K562 (cell line): ENCODE results near the gene LCP2. TPM values are rescaled to one million over a fixed set of nuclear protein-coding genes. Genes with fewer than 3 reads are reported as not detected.

ENCODE experiments used
- AFF4 ChIP-seq: sonication (generic); formaldehyde crosslinking; IDR thresholded peaks from 2 replicates; pipeline ENCODE4 v1.8.0; 2023; ENCODE audit warnings: mild to moderate bottlenecking, missing genetic modification reagents
- GABPA ChIP-seq: fragments of 200-800 bp; sonication (Bioruptor generic); conservative IDR thresholded peaks from 2 replicates; pipeline ENCODE4 v1.6.1; 2016; ENCODE audit warnings: low read depth, missing genetic modification characterization, missing compliant biosample characterization
- GATA2 ChIP-seq: sonication (generic); formaldehyde crosslinking; IDR thresholded peaks from 2 replicates; pipeline ENCODE4 v1.4.0; 2020; ENCODE audit warnings: mild to moderate bottlenecking, missing genetic modification reagents
- GTF2E2 ChIP-seq: fragments of 200-800 bp; sonication (Bioruptor generic); IDR thresholded peaks from 2 replicates; pipeline ENCODE4 v1.6.1; 2016; ENCODE audit warnings: missing genetic modification characterization, missing compliant biosample characterization
- L3MBTL2 ChIP-seq: fragments of 450-650 bp; IDR thresholded peaks from 2 replicates; pipeline ENCODE4 v1.6.1; 2016; ENCODE audit warnings: mild to moderate bottlenecking, moderate library complexity
- NFE2 ChIP-seq: IDR thresholded peaks from 2 replicates; pipeline ENCODE4 v1.6.1; 2014; ENCODE audit warnings: antibody characterized with exemption, low read depth
- NR1H2 ChIP-seq: sonication (generic); formaldehyde crosslinking; IDR thresholded peaks from 2 replicates; pipeline ENCODE4 v1.4.0; 2020; ENCODE audit warnings: mild to moderate bottlenecking, missing genetic modification reagents
- NR2C2 ChIP-seq, 2 experiments: fragments of 200-800 bp in 1 of 2; sonication (Bioruptor generic) in 1 of 2; sonication (generic) in 1 of 2; formaldehyde crosslinking in 1 of 2; IDR thresholded peaks; 2 replicates each; pipeline versions ENCODE4 v1.6.1 to v1.8.0; 2016 to 2022; ENCODE audit warnings: mild to moderate bottlenecking in 1 of 2, missing compliant biosample characterization in 1 of 2, missing genetic modification characterization in 1 of 2, missing genetic modification reagents in 1 of 2
- POLR2H ChIP-seq: IDR thresholded peaks from 2 replicates; pipeline ENCODE4 v1.6.1; 2016; ENCODE audit warnings: missing genetic modification characterization, low read depth, mild to moderate bottlenecking, control low read depth, missing compliant biosample characterization, moderate library complexity
- RBM25 ChIP-seq: fragments of 200-400 bp; formaldehyde crosslinking; IDR thresholded peaks from 2 replicates; pipeline ENCODE4 v1.6.1; 2018; ENCODE audit warnings: low read length, low read depth, moderate library complexity; ENCODE audit not compliant: severe bottlenecking
- SPI1 ChIP-seq: IDR thresholded peaks from 2 replicates; pipeline ENCODE4 v1.6.1; 2011; ENCODE audit warnings: low read depth, low read length, control low read depth, borderline replicate concordance
- polyA plus RNA-seq, 8 experiments: library from polyadenylated mRNA; depleted of rRNA in 4 of 8; stranded (reverse) in 5 of 8; unstranded in 3 of 8; fragments of >200 nt; fragmentation: Nextera tagmentation in 2 of 8; fragmentation: Illumina TruSeq in 1 of 8; extraction: Ambion mirVana in 2 of 8; extraction: Trizol in 1 of 8; gene quantifications; 2 replicates each; pipeline versions ENCODE4 v1.2.1 to v1.2.3, GENCODE V29; 2011 to 2014; ENCODE audit warnings: inconsistent platforms in 1 of 8, missing spikeins in 1 of 8
- total RNA-seq, 7 experiments: library from RNA; depleted of rRNA in 6 of 7; stranded (reverse); fragments of >200 nt in 6 of 7; fragmentation: Illumina TruSeq in 2 of 7; extraction: Trizol in 2 of 7; gene quantifications; 2 replicates each; pipeline versions ENCODE4 v1.2.1 to v1.2.3, GENCODE V29; 2011 to 2021; ENCODE audit warnings: low replicate concordance in 1 of 7

Gene LCP2
- total and polyA plus RNA-seq, 9 of the 15 experiments (the other 6 are each of a cell fraction or from before 2014, with no cell fraction given), result 4.0 to 31.3 (median 14.6) TPM

GRCh38 chr5:170297589-170298462 lies at the start of gene LCP2 (continued):
- TF ChIP-seq NR2C2 (CRISPR knock-in tag; IDR thresholded peaks at IDR 0.05), result no peak
- TF ChIP-seq NR2C2 (tag; IDR thresholded peaks at IDR 0.05), result no peak
- 0 out of 2 replicates have a peak, but pooled peaks have one; percentile 70 for TF ChIP-seq NR1H2 (CRISPR knock-in tag)
- TF ChIP-seq AFF4 (CRISPR knock-in tag), result 0 out of 2 replicates have a peak, but pooled peaks have one; percentile 0
- TF ChIP-seq GTF2E2 (tag), result peak; percentile 87
- TF ChIP-seq L3MBTL2, result no peak
- TF ChIP-seq SPI1, result peak; percentile 92
- peak; percentile 48; the same call in 1 of the 2 replicates for TF ChIP-seq POLR2H
- peak; percentile 73 for TF ChIP-seq RBM25
- TF ChIP-seq NFE2, result 0 out of 2 replicates have a peak, but pooled peaks have one; percentile 21
- TF ChIP-seq GATA2 (CRISPR knock-in tag), result no peak
- peak; percentile 63 for TF ChIP-seq GABPA (tag)
